DND-41 (cell line): ENCODE results near the gene DLGAP1.

ENCODE experiments used
- ATAC-seq: fragments of 200-7000 bp; cut with Tn5 transposase; 3 replicates; pipeline ENCODE4 v1.9.1; 2021; ENCODE audit warnings: low read depth; ENCODE audit not compliant: insufficient read depth
- DNase-seq: peaks from one replicate; pipeline ENCODE4 v3.0.0-alpha.2; 2020
- H2AFZ ChIP-seq: 2 replicates; pipeline ENCODE4 v1.6.0; 2012; ENCODE audit warnings: low read depth, low read length
- H3K27ac ChIP-seq: 2 replicates; pipeline ENCODE4 v1.5.1; 2012; ENCODE audit warnings: low read length, inconsistent platforms
- H3K27me3 ChIP-seq: fragments of 200-600 bp; sonication (generic); 2 replicates; pipeline ENCODE4 v1.6.0; 2012; ENCODE audit warnings: low read length, mild to moderate bottlenecking, inconsistent platforms; ENCODE audit not compliant: insufficient read depth, poor library complexity
- H3K36me3 ChIP-seq: 2 replicates; pipeline ENCODE4 v1.5.1; 2012; ENCODE audit warnings: low read length, inconsistent platforms; ENCODE audit not compliant: insufficient read depth
- H3K4me1 ChIP-seq: 2 replicates; pipeline ENCODE4 v1.5.1; 2012; ENCODE audit warnings: mild to moderate bottlenecking, low read length; ENCODE audit not compliant: insufficient read depth
- H3K4me2 ChIP-seq: 2 replicates; pipeline ENCODE4 v1.6.0; 2012; ENCODE audit warnings: mild to moderate bottlenecking, moderate library complexity, low read length, inconsistent platforms; ENCODE audit not compliant: insufficient read depth
- H3K4me3 ChIP-seq, 2 experiments: fragments of 200-600 bp in 1 of 2; shearing (Covaris generic) in 1 of 2; 2 replicates each; pipeline ENCODE4 v1.5.1; 2012 to 2016; ENCODE audit warnings: inconsistent platforms in 2 of 2, low read length in 2 of 2, mild to moderate bottlenecking in 2 of 2, low read depth in 1 of 2, moderate library complexity in 1 of 2
- H3K79me2 ChIP-seq: 2 replicates; pipeline ENCODE4 v1.6.0; 2012; ENCODE audit warnings: low read length, inconsistent platforms; ENCODE audit not compliant: insufficient read depth
- H3K9ac ChIP-seq: 2 replicates; pipeline ENCODE4 v1.6.0; 2012; ENCODE audit warnings: low read depth, mild to moderate bottlenecking, inconsistent platforms, low read length, moderate library complexity
- H3K9me3 ChIP-seq: 2 replicates; pipeline ENCODE4 v1.5.1; 2012; ENCODE audit warnings: low read length, moderate library complexity, mild to moderate bottlenecking, inconsistent platforms; ENCODE audit not compliant: insufficient read depth, severe bottlenecking
- H4K20me1 ChIP-seq: 2 replicates; pipeline ENCODE4 v1.6.0; 2012; ENCODE audit warnings: low read length; ENCODE audit not compliant: insufficient read depth
- EZH2 ChIP-seq: IDR thresholded peaks from 3 replicates; pipeline ENCODE4 v1.6.1; 2012; ENCODE audit warnings: borderline replicate concordance, low read depth, mild to moderate bottlenecking, moderate library complexity, low read length, inconsistent platforms; ENCODE audit not compliant: severe bottlenecking
- TF ChIP-seq, protein P1 (sequence below): IDR thresholded peaks from 2 replicates; pipeline ENCODE4 v1.5.1; 2012; ENCODE audit warnings: borderline replicate concordance, low read length, moderate library complexity, mild to moderate bottlenecking; ENCODE audit not compliant: poor library complexity, severe bottlenecking; ENCODE audit errors: extremely low read depth

Gene DLGAP1

GRCh38 chr18:4445902-4446301, 9.2 kb downstream of the DLGAP1 start:
- Histone ChIP-seq H3K4me3 (no peak overlapping the region), H4K20me1 (no peaks in the 10 kb centered on the region), H3K9me3 (no peaks in the 10 kb centered on the region), H3K27me3 (no peaks in the 10 kb centered on the region), H3K4me2 (no peak overlapping the region), H3K4me1 (no peaks in the 10 kb centered on the region), H2AFZ (no peak overlapping the region), H3K27ac (no peak overlapping the region), H3K79me2 (no peaks in the 10 kb centered on the region), H3K36me3 (no peaks in the 10 kb centered on the region), H3K9ac (no peak overlapping the region)
- ATAC-seq (no peak), DNase-seq (no peak)
- TF ChIP-seq EZH2, result no peak
- TF ChIP-seq, protein P1, sequence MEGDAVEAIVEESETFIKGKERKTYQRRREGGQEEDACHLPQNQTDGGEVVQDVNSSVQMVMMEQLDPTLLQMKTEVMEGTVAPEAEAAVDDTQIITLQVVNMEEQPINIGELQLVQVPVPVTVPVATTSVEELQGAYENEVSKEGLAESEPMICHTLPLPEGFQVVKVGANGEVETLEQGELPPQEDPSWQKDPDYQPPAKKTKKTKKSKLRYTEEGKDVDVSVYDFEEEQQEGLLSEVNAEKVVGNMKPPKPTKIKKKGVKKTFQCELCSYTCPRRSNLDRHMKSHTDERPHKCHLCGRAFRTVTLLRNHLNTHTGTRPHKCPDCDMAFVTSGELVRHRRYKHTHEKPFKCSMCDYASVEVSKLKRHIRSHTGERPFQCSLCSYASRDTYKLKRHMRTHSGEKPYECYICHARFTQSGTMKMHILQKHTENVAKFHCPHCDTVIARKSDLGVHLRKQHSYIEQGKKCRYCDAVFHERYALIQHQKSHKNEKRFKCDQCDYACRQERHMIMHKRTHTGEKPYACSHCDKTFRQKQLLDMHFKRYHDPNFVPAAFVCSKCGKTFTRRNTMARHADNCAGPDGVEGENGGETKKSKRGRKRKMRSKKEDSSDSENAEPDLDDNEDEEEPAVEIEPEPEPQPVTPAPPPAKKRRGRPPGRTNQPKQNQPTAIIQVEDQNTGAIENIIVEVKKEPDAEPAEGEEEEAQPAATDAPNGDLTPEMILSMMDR, result no peak

DNA sequence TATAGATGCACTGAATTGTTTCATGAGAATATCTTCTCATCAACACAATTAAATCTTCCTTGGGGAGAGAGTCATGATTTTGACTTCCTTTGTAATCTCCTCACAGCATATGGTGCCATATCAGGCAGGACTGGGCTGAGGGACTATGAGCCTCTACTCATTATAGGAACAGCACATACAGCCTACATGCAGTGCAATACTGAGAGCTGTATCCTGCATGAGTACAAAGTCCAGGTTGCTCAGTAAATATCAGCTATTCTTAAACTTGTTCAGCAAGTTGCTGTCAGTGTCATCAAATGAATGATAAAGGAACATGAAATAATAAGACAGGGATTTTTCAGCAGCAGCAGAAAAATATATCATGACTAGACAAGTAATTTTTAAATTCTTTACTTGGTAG, 10.8 kb downstream of the DLGAP1 start:
- TF ChIP-seq EZH2, result no peak
- TF ChIP-seq, protein P1, result no peak
- Histone ChIP-seq H3K9ac (no peak overlapping the region), H4K20me1 (no peaks in the 10 kb centered on the region), H3K27ac (no peak overlapping the region), H3K79me2 (no peaks in the 10 kb centered on the region), H3K36me3 (no peaks in the 10 kb centered on the region), H3K4me1 (no peaks in the 10 kb centered on the region), H3K27me3 (no peaks in the 10 kb centered on the region), H3K9me3 (no peaks in the 10 kb centered on the region), H3K4me3 (no peak overlapping the region), H2AFZ (no peak overlapping the region), H3K4me2 (no peak overlapping the region)
- DNase-seq (no peak), ATAC-seq (no peak)

GRCh38 chr18:4441098-4441497, 14.0 kb downstream of the DLGAP1 start:
- no peaks in the 10 kb centered on the region for H3K79me2 ChIP-seq
- ATAC-seq, result no peak
- no peak overlapping the region for H3K9ac ChIP-seq
- H3K4me3 ChIP-seq, result no peak overlapping the region
- no peaks in the 10 kb centered on the region for H3K36me3 ChIP-seq
- no peak overlapping the region for H3K4me2 ChIP-seq
- no peaks in the 10 kb centered on the region for H3K4me1 ChIP-seq
- no peaks in the 10 kb centered on the region for H3K27me3 ChIP-seq
- H3K9me3 ChIP-seq, result no peaks in the 10 kb centered on the region
- no peak overlapping the region for H2AFZ ChIP-seq
- no peaks in the 10 kb centered on the region for H4K20me1 ChIP-seq
- TF ChIP-seq, protein P1, result no peak
- TF ChIP-seq EZH2, result no peak
- no peak overlapping the region for H3K27ac ChIP-seq
- DNase-seq, result no peak

GRCh38 chr18:4438938-4439337, 16.2 kb downstream of the DLGAP1 start:
- peaks cover 4% of the 10 kb centered on the region for H3K27me3 ChIP-seq
- H3K36me3 ChIP-seq, result no peaks in the 10 kb centered on the region
- H3K4me2 ChIP-seq, result no peak overlapping the region
- no peak overlapping the region for H3K27ac ChIP-seq
- H3K4me1 ChIP-seq, result no peaks in the 10 kb centered on the region
- H3K9ac ChIP-seq, result no peak overlapping the region
- H4K20me1 ChIP-seq, result no peaks in the 10 kb centered on the region
- H3K9me3 ChIP-seq, result no peaks in the 10 kb centered on the region
- no peak for ATAC-seq
- DNase-seq, result no peak
- TF ChIP-seq, protein P1, result no peak
- TF ChIP-seq EZH2, result no peak
- no peak overlapping the region for H3K4me3 ChIP-seq
- no peaks in the 10 kb centered on the region for H3K79me2 ChIP-seq
- H2AFZ ChIP-seq, result no peak overlapping the region
